ENCODE measurements around the gene TEX53. TPM values are rescaled to one million over a fixed set of nuclear protein-coding genes. Genes with fewer than 3 reads are reported as not detected.

Gene TEX53
- polyA plus RNA-seq, 1 donor from 2014 or later, result not detected

DNA sequence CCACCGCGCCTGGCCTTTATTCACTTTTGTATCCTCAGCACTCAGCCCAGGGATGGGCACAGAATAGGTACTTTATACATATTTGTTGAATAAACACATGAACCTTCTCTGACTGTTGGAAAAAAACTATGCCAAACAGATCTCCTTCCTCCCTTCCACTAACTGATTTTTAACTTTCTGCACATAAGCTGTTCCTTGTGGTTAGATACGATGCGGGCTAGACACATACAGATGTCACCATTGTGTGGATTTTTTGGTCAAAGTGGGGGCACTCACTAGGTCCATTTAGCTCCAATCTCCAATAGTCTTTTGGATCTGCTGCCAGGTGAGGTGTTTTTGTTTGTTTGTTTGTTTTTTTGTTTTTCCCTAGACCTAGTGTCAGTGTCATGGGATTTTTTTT is 19.3 kb upstream of the TEX53 start:
- Histone ChIP-seq H2AFZ (ENCODE audit: low read depth, low read length) (no peak overlapping the region), H4K20me1 (ENCODE audit: insufficient read depth) (no peaks in the 10 kb centered on the region), H3K79me2 (replicated peaks; ENCODE audit: insufficient read depth, low read length) (no peaks in the 10 kb centered on the region), H3F3A (ENCODE audit: insufficient read depth, low read length, poor library complexity, severe bottlenecking) (peaks cover 3% of the 10 kb centered on the region), H3K36me3 (ENCODE audit: insufficient read depth, low read length) (no peaks in the 10 kb centered on the region), H3K27me3 (ENCODE audit: insufficient read depth, low read depth, low read length) (no peaks in the 10 kb centered on the region), H3K9ac (ENCODE audit: low read length) (no peak overlapping the region), H3K27ac (ENCODE audit: low read length) (no peak overlapping the region), H3K4me2 (ENCODE audit: low read length) (no peak overlapping the region), H3K4me3 (ENCODE audit: low read length) (no peak overlapping the region), H3K9me3 (ENCODE audit: low read length) (no peaks in the 10 kb centered on the region), H3K9me2 (ENCODE audit: insufficient read depth, low read length) (no peaks in the 10 kb centered on the region)
- TF ChIP-seq EZH2 (IDR thresholded peaks at IDR 0.05; ENCODE audit: borderline replicate concordance, insufficient read depth, low read length, poor library complexity, severe bottlenecking) (no peak), TAF1 (IDR thresholded peaks at IDR 0.05; ENCODE audit: low read depth) (no peak), MXI1 (conservative IDR thresholded peaks at IDR 0.05; ENCODE audit: poor library complexity, severe bottlenecking) (no peak), RAD21 (conservative IDR thresholded peaks at IDR 0.05) (no peak), POLR2AphosphoS5 (IDR thresholded peaks at IDR 0.05) (no peak), EP300 (conservative IDR thresholded peaks at IDR 0.05; ENCODE audit: poor library complexity, severe bottlenecking) (no peak), SMC3 (conservative IDR thresholded peaks at IDR 0.05; ENCODE audit: poor library complexity) (no peak)
- TF ChIP-seq, protein P1, sequence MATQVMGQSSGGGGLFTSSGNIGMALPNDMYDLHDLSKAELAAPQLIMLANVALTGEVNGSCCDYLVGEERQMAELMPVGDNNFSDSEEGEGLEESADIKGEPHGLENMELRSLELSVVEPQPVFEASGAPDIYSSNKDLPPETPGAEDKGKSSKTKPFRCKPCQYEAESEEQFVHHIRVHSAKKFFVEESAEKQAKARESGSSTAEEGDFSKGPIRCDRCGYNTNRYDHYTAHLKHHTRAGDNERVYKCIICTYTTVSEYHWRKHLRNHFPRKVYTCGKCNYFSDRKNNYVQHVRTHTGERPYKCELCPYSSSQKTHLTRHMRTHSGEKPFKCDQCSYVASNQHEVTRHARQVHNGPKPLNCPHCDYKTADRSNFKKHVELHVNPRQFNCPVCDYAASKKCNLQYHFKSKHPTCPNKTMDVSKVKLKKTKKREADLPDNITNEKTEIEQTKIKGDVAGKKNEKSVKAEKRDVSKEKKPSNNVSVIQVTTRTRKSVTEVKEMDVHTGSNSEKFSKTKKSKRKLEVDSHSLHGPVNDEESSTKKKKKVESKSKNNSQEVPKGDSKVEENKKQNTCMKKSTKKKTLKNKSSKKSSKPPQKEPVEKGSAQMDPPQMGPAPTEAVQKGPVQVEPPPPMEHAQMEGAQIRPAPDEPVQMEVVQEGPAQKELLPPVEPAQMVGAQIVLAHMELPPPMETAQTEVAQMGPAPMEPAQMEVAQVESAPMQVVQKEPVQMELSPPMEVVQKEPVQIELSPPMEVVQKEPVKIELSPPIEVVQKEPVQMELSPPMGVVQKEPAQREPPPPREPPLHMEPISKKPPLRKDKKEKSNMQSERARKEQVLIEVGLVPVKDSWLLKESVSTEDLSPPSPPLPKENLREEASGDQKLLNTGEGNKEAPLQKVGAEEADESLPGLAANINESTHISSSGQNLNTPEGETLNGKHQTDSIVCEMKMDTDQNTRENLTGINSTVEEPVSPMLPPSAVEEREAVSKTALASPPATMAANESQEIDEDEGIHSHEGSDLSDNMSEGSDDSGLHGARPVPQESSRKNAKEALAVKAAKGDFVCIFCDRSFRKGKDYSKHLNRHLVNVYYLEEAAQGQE (IDR thresholded peaks at IDR 0.05; ENCODE audit: borderline replicate concordance), result no peak
- TF ChIP-seq, protein P2, sequence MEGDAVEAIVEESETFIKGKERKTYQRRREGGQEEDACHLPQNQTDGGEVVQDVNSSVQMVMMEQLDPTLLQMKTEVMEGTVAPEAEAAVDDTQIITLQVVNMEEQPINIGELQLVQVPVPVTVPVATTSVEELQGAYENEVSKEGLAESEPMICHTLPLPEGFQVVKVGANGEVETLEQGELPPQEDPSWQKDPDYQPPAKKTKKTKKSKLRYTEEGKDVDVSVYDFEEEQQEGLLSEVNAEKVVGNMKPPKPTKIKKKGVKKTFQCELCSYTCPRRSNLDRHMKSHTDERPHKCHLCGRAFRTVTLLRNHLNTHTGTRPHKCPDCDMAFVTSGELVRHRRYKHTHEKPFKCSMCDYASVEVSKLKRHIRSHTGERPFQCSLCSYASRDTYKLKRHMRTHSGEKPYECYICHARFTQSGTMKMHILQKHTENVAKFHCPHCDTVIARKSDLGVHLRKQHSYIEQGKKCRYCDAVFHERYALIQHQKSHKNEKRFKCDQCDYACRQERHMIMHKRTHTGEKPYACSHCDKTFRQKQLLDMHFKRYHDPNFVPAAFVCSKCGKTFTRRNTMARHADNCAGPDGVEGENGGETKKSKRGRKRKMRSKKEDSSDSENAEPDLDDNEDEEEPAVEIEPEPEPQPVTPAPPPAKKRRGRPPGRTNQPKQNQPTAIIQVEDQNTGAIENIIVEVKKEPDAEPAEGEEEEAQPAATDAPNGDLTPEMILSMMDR (IDR thresholded peaks at IDR 0.05; ENCODE audit: poor library complexity, severe bottlenecking), result no peak

DNA sequence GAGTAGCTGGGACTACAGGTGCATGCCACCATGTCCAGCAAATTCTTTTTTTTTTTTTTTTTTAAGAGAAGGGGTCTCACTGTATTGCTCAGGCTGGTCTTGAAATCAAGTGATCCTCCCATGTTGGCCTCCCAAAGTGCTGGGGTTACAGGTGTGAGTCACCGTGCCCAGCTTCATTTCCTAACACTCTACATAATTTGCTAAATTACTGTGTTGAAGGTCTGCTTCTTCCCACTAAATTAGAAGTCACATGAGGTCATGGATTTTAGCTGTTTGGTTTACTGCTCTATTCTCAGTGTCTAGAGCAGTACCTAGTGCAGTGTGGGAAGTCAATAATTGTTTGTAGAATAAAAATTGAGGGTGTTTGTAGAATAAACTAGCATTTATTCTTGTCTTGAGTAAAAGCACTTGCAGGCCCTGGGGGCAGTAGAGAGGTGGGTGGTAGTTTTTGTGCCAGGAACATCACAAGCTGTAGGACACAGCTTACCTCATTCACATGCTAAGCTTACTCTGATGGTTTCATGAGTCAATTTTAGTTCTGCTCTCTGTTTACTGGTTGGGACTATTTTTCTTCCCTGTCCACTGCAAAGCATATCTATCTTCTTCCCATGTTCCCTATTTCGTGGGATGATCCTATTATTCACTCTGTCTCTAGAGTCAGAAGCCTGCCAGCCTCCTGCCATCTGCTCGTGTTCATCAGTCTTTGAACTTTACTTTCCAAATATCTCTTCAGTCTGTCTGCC is 17.4 kb upstream of the TEX53 start:
- no peaks in the 10 kb centered on the region for H3F3A ChIP-seq (ENCODE audit: insufficient read depth, low read length, poor library complexity, severe bottlenecking)
- H3K4me2 ChIP-seq (ENCODE audit: low read length), result no peak overlapping the region
- H3K9me2 ChIP-seq (ENCODE audit: insufficient read depth, low read length), result no peaks in the 10 kb centered on the region
- H3K27ac ChIP-seq (ENCODE audit: low read length), result no peak overlapping the region
- TF ChIP-seq MXI1 (conservative IDR thresholded peaks at IDR 0.05; ENCODE audit: poor library complexity, severe bottlenecking), result no peak
- TF ChIP-seq EP300 (conservative IDR thresholded peaks at IDR 0.05; ENCODE audit: poor library complexity, severe bottlenecking), result no peak
- TF ChIP-seq SMC3 (conservative IDR thresholded peaks at IDR 0.05; ENCODE audit: poor library complexity), result no peak
- no peak for TF ChIP-seq TAF1 (IDR thresholded peaks at IDR 0.05; ENCODE audit: low read depth)
- TF ChIP-seq, protein P1 (IDR thresholded peaks at IDR 0.05; ENCODE audit: borderline replicate concordance), result no peak
- TF ChIP-seq, protein P2 (IDR thresholded peaks at IDR 0.05; ENCODE audit: poor library complexity, severe bottlenecking), result no peak
- TF ChIP-seq EZH2 (IDR thresholded peaks at IDR 0.05; ENCODE audit: borderline replicate concordance, insufficient read depth, low read length, poor library complexity, severe bottlenecking), result no peak
- no peak for TF ChIP-seq POLR2AphosphoS5 (IDR thresholded peaks at IDR 0.05)
- TF ChIP-seq RAD21 (conservative IDR thresholded peaks at IDR 0.05), result no peak
- H3K36me3 ChIP-seq (ENCODE audit: insufficient read depth, low read length), result no peaks in the 10 kb centered on the region
- no peaks in the 10 kb centered on the region for H3K9me3 ChIP-seq (ENCODE audit: low read length)
- H3K27me3 ChIP-seq (ENCODE audit: insufficient read depth, low read depth, low read length), result no peaks in the 10 kb centered on the region
- no peaks in the 10 kb centered on the region for H3K79me2 ChIP-seq (replicated peaks; ENCODE audit: insufficient read depth, low read length)
- no peak overlapping the region for H2AFZ ChIP-seq (ENCODE audit: low read depth, low read length)
- H4K20me1 ChIP-seq (ENCODE audit: insufficient read depth), result no peaks in the 10 kb centered on the region
- no peak overlapping the region for H3K9ac ChIP-seq (ENCODE audit: low read length)
- no peak overlapping the region for H3K4me3 ChIP-seq (ENCODE audit: low read length)
